ENCODE results near the gene PTPRK.

GRCh38 chr6:128307671-128308070 lies 212.7 kb downstream of the PTPRK start:
- TF ChIP-seq CTCF (IDR thresholded peaks at IDR 0.05) (no peak), POLR2A (IDR thresholded peaks at IDR 0.05) (no peak), POLR2AphosphoS5 (IDR thresholded peaks at IDR 0.05) (no peak), EP300 (IDR thresholded peaks at IDR 0.05; ENCODE audit: low read depth) (no peak)

All from transverse colon (tissue), 4 donors.